Measurements from ENCODE around the gene GPR157.
"Not testable (repeated sequence)": the region's sequence is repeated elsewhere in the genome, so short reads cannot be mapped to it uniquely, and the experiment has no call there.

The GPR157 gene

DNA sequence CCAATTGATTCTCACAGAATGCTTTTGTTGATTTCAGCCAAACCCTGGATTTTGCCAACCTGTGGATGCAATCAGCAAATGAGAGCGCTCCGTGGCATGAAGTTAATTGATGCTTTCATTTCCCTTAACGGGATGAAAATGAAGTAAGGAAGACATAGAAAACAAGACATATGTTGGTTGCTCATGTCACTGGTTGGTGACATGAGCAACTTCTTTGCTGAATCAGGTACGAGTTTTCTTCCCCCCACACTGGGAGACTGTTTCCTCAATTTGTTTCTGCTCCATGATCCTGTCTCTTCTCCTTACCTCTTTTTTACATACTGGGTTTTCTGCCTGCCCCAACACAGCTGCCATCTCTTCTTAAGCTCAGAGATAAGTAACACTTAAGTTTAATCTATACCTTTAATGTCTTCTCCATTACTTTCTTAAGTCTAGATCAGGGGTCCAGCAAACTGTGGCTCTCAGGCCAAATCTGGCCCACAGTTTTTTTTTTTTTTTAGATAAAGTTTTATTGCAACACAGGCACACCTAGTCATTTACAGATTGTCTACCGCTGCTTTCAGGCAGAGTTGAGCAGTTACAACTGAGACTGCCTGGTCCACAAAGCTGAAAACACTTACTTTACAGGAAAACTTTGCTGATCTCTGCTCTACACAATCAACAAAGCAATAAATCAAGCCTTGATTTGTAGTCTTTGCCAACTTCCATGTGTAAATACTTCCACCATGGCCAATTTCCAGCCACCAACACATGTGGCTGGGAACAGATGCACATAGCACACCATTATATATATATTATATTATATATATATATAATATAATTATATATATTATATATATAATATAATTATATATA lies 13.3 kb downstream of the GPR157 start:
- no peak for DNase-seq

DNA sequence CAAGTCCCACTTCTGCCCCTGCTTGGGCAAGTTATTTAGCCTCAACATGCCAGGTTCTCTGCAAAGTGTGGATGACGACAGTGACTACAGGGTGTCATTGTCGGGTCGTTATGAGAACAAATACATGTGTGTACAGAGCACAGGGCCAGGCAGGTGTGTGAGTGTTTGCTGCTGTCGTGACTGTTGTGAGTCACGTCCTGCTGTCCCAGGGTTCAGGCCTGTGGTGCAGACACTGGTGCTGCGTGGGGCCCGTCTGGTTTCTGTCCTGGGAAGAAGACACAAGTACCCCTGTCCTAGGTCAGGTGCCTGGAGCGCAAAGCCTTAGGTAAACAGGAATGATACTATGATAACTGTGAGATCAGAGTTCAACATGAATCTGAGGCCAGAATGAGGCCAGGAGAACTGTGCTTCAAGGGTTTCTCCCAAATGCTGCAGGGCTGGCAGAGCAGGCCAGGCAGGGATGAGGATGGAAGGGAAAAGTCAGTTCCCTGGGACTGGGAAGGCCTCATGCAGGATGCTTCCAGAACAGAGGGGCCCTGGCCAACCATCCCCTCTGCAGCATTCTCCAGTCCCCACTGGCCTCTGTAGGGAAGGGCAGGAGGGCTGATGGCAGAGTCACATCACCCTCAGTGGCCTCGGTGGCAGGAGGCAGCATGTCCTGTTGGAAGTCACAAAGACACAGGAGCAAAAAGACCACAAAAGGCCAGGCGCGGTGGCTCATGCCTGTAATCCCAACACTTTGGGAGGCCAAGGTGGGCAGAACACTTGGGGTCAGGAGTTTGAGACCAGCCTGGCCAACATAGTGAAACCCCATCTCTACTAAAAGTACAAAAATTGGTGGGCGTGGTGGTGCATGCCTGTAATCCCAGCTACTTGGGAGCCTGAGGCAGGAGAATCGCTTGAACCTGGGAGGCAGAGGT lies 15.7 kb downstream of the GPR157 start:
- no peak for DNase-seq

DNA sequence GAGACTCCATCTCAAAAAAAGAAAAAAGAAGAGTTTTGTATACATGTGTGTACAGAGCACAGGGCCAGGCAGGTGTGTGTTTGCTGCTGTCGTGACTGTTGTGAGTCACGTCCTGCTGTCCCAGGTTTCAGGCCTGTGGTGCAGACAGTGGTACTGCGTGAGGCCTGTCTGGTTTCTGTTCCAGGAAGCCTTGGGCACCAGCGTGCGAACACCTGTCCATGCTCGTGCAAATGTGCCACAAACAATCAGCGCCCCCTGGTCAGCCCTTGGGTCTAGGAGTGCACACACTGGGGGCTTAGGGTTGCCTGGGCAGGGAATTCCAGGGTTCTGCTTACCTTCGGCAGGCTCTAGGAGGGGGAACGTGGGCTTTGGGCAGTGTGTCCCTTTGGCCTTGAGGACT lies 16.9 kb downstream of the GPR157 start:
- DNase-seq = no peak

DNA sequence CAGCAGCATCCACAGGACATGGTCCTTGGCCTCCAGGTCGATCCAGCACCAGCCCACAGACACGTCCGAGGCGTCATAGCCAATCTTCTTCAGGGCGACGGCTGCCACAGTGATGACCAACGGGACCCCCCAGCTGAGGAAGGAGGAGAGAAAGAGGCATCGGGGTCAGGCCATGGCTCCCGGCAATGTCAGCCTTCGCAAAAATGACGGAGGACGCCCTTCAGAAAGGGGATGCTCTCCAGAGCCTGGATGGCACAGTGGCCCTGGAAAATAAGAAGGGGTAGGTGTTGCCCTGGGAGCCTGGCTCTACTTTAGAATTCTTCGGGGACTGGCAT lies 17.6 kb downstream of the GPR157 start:
- DNase-seq = no peak

DNA sequence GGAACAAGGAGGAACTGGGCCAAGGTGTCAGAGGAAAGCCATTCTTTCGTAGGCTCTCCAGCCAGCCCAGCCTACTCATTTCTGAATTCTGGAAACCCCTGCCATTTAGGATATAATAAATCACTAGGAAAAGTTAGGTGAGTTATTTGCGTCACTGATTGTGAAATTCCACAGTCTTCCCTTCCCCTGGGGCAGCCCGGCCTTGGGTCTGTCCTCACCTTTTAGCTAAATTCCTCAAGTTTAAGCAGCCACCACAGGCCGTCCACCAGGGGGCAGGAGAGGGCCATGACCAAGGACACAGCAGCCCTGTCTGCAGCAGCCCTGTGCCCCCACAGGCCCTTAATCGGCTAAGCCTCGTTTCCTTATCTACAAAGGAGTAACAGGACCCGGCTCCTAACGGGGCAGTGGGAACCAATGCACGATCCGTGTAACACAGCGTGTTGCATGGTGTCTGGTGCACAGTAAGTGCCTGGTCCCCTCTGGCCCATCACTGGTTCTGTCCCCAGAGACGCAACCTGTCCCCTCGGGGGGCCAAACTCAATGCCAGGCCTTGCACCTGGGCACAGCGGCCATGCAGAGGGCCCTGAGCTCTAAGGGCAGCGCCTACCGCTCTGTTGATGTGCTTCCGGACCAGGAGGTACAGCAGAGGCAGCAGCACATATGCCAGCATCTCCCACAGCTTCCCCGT lies 18.1 kb downstream of the GPR157 start:
- peak; percentile 77 for DNase-seq

DNA sequence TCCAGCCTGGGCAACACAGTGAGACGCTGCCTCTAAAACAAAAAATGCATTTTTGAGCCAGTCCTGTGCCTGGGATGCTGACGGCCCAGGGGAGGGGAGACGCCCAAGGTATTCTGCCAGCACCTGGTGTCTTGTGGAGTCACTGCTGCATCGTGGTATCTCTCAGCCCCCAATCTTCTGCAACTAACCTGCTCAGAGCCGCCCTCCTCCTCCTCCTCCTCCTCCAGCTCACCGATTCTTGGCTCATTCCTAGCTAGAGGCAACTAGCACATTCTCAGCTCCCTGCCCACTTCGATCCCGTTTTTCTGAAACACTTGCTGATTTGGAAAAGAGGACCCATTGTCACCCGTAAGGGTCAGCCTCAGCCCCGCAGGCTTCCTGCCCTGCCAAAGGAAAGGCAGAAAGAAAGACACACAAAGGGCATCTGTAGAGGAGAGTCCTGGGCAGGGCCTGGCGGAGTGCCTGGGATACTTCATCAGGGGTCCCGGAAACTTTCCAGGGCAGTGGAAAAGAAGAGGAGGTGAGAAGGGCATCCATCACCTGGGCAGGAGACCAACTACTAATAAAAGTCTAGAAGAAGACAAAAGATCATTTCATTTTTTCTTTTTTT lies 20.7 kb downstream of the GPR157 start:
- DNase-seq = no peak

DNA sequence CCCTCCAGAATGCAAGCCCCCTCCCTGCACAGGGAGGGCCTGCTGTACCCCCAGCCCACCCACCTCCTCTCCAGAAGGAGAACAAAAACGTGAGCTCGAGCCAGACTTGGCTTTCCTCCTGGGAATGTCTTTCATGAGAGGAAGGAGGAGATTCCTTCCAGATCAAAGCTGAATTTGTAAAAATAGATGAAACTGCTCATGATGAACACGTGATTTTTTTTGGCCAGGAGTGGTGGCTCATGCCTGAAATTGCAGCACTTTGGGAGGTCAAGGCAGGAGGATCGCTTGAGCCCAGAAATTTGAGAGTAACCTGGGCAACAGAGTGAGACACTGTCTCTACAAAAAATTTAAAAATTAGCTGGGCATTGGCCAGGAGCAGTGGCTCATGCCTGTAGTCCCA lies 21.8 kb downstream of the GPR157 start:
- DNase-seq = no peak

DNA sequence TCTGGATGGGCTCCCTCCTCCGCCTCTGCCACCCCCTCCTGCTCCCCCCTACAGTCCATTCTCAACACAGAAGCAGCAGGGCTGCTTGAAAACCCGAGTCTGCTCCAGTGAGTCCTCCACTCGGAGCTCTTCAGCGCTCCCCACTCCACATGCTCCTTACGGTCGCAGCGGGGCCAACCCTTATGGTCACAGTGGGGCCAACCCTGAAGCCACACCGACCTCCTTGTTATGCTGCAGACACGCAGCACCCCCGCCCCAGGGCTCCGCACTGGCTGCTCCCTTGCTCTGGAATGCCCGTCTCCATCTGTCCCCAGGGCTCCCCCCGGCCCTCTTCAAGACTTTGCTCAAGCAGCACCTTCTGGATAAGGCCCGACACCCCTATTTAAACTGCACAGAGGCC lies 22.6 kb downstream of the GPR157 start:
- DNase-seq = no peak

DNA sequence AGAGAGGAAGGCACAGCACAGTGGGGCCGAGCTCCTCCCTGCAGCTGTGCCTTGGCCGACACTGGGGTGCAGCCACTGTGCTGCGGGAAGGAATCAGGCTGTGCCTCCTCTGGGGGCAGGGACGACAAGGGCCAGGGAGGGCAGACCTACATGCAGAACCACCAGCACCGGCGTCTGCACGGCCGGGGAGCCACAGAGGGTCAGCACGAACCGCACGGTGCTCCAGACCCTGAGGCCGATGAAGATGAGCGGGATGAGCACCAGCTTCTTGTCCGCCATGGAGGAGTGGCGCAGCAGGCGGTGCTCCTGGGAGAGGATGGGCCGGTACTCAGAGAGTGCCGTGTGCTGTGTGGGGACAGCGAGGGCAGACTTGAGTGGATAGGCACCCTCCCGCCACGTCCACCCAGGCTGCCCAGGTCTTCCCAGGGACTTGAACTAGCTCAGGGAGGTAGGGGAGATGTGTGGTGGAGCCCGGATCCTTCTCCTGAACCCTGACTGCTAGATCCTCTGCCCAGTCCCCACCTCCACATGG lies 23.5 kb downstream of the GPR157 start:
- DNase-seq = no peak

DNA sequence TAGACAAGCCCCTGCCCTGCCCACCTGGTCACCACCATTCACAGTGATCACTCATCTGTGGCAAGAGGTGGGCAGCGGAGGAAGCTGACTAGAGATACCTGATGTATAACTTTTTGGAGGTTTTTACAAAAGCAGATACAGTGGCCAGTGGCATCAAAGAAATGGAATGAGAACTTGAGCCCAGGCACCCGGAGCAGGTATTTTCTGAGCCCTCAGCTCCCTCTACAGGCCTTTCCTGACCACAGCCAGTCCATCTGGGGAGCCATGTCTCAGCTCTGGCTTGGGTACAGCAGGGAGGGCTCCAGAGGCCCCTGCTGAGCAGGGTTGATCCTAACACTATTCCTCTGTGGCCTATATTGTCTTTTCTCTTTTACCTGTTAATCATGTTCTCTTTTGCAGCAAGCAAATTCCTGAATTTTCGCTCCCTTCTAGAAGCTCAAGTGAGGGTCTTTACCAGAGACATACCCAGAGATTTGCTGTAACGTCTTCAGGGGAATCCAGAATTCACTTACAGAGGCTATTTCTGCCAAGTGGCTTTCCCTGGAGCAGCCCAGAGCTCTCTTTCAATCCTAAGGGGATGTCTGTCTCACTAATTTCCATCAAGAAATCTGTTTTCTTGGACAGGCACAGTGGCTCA lies 27.3 kb downstream of the GPR157 start:
- DNase-seq = peak; percentile 32

DNA sequence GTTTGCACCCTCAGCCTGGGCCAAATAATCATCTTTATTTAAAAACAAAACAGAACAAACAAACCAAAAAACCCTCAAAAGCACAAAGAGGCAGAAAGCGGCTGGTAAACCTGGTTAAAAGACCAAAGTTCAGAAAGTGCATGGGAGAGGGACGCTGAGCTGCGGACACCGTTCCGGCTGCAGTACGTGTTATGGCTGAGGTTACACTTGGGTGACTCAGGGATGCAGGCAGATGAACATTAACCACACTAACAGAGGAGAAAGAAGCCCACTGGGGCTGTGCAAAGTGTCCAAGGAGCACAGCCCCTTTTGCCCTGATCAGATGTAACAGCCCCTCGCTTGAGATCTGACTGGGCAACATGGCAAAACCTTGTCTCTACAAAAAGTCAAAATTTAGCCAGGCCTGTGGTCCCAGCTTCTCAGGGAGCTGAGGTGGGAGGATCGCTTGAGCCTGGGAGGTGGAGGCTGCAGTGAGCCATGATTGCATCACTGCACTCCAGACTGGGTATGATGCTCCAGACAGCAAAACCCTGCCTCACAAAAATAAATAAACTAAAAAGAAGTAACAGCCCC lies 28.3 kb downstream of the GPR157 start:
- no peak for DNase-seq

DNA sequence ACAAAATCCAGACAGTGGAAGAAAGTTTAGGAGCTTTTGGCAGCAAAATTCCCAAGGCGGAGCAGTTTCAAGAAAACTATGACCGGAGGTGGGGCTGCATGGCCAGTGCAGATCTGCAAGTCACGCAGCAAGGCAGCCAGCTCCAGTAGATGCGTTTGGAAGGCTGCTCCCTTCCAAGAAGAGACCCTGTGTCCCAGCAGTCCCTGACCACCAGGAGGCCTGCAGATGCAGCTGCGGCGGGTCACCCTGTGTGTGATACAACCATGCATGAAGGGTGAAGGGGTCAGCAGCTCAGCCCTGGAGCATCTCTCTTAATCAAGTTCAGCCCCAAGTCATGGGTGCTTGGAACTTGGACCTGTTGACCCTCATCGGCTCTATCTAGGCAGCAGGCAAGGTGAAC lies 29.3 kb downstream of the GPR157 start:
- DNase-seq = no peak

DNA sequence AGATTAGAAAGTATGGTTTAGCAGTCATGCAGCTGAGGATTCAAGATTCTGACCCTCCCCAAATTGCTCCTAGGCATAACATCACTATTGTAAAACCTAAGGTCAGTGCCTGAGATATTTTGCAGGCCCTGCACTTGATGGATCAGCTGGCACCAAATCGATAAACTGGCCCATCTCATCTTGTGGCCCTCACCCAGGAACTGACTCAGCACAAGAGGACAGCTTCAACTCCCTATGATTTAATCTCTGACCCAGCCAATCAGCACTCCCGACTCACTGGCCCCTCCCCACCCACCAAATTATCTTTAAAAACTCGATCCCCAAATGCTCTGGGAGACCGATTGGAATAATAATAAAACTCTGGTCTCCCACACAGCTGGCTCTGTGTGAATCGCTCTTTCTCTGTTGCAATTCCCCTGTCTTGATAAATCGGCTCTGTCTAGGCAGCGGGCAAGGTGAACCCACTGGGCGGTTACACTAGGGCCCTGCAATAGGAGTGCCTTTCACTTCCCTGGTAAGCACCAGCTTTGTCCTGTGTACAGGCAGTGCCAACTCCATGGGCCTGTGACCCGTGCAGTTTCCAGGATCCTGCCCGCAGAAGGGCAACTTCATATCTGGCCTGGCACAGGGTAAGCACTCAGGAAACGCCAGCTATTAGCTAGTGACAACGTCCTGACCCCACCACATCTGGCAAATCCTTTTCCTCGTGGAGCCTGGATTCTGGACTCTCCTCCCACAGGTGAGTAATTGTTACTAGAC lies 30.8 kb downstream of the GPR157 start:
- no peak for DNase-seq

DNA sequence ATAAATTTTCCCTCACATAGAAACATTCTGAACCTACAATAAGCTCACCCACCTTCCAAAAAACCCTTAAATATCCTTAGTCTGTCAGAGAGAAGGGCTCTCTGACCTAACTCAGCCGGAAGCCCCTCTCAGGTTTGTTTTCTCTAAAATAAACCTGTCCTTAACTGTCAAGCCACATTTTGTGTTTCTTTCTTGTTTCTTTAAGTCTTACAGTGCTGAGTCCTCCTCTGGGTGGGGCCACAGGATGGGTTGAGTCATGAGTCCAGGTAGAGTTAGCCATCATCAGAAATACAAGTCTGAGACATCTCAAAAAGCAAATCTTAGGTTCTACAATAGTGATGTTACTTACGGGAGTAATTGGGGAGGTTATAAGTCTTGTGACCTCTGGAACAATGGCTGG lies 33.1 kb downstream of the GPR157 start:
- no peak for DNase-seq

DNA sequence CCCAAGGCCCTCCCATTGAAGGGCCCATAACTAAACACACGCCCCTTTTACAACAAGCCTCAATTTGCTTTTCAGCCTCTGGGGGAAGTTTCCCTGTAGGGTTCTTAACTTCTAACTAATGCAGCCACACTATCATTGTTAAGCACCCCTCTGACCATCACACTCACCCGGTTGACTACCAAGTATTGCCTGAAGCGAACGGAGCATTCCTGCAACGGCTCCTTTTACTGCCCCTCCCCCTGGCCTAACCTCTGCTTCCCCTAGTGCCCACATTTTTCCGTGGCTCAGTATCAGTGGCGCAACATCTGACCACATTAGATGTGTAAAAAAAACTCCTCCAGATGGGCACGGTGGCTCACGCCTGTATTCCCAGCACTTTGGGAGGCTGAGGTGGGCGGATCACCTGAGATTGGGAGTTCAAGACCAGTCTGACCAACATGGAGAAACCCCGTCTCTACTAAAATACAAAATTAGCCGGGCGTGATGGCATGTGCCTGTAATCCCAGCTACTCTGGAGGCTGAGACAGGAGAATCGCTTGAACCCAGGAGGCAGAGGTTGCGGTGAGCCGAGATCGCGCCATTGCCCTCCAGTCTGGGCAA lies 34.8 kb downstream of the GPR157 start:
- not testable (repeated sequence) for DNase-seq

DNA sequence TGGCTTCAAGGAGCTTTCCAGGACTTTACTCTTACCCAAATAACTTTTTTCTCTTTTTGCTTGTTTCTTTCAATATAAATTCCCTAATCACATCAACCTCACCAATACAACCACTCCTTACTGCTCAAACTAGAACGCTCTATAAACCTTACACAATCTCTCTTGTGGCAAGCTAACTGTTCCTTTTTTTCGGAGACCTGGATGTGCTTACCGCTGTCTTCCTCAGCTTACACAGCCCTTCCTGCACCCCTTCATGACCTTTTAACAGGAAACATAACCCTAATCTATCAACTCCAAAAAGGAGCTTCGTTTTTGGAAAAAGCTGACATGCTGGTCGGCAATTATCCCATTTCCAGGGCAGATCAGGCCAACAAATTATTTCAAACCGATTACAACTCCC lies 35.3 kb downstream of the GPR157 start:
- no peak for DNase-seq

DNA sequence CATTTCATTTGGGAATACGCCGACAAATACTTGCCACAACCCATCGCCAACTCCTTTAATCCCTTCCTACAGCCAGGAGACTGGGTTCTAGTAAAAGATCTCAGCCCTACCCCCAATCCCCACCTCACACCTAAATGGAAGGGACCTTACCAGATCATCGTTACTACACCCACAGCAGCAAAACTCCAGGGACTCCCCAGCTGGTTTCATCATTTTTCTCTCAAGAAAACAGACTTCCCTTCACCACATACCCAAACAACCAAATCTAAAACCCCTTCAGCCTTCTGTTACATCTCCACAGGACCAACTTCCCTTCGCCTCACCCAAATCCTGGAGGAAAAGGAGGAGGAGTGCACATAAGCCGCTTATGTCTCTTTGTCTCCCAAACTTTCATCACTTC lies 35.8 kb downstream of the GPR157 start:
- DNase-seq = no peak

DNA sequence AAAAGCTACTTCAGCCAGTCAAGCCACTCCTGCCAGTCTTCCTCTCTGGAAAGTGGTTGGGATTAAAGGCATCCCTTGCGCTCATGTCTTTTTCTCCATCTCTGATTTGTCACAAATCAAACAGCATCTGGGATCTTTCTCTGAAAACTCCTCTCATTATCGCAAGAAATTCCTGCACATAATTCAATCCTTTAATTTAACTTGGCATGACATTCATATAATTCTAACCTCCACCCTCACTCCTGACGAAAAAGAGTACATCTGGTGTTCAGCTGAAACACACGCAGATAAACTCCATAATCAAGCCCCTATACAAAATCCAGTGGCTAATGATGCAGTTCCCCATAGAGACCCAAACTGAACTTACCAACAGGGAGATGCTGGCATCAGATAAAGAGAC lies 40.1 kb downstream of the GPR157 start:
- no peak for DNase-seq

DNA sequence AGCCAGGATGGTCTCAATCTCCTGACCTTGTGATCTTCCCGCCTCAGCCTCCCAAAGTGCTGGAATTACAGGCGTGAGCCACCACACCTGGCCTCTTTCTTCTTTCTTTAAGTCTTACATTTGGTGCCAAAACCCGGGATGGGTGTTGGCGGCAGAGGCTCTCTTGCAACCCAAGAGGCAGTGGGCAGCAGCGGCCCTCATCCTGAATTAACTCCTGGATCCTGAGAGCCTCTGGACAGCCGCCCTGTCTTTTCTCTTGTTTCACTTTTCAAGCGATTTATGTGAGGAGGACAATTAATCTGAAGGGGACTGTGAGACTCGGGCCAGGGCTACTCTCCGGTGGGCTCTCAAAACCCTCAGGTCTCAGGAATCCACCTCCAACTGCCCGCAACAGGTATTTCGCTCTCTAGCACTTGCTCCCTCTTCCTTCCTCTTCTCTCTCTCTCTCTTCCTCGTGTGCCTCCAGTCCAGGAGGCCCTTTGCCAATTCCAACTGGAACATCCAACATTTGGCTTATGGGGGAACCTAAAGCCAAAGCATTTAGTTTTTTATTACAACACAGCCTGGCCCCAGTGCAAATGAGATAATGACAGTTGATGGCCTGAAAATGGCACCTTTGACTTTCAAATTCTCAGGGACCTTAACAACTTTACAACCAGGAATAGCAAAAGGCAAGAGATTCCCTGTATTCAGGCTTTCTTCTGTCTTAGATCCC lies 41.3 kb downstream of the GPR157 start:
- DNase-seq = no peak

DNA sequence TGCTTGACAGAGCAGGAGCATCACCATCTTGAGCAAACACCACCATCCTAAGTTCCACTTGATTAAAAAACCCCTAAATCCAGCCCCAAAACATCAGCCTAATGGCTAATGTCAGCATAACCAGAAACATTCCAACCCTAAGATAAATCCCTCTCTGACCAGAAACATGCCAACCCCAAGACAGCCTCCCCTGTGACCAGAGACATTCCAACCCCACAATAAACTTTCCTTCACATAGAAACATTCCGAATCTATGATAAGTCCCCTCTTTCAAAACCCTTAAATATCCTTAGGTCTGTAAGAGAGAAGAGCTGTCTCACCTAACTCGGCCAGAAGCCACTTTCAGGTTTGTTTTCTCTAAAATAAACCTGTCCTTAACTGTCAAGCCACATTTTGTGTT lies 42.1 kb downstream of the GPR157 start:
- no peak for DNase-seq

Data from CD4-positive, alpha-beta T cell treated with Interleukin-15 for 1 hour (primary cell).